H1 (cell line): ENCODE data around the gene HMGCS2. TPM values are rescaled to one million over a fixed set of nuclear protein-coding genes. Genes with fewer than 3 reads are reported as not detected.

Experiments used
- CTCF ChIA-PET: fragments of 300-600 bp; sonication (Branson Sonifier 250); formaldehyde crosslinking; loops from one replicate; lab custom pipeline; 2021; ENCODE audit not compliant: partially characterized antibody; lab: Charles Lee
- POLR2A ChIA-PET: fragments of 300-600 bp; sonication (Branson Sonifier 250); formaldehyde crosslinking; loops from one replicate; lab custom pipeline; 2021; ENCODE audit warnings: inconsistent platforms; ENCODE audit not compliant: partially characterized antibody; lab: Charles Lee
- DNase-seq, 2 experiments: peaks; one replicate each; pipeline versions ENCODE4 v3.0.0 to v3.0.0-alpha.2; 2010 to 2022; ENCODE audit warnings: low spot score in 2 of 2, low read depth in 1 of 2, mixed read lengths in 1 of 2
- FAIRE-seq: peaks from 2 replicates; lab custom pipeline; 2011; peaks lifted over from hg19 to GRCh38; lab: Jason Lieb, UNC
- H2AFZ ChIP-seq: 2 replicates; pipeline ENCODE4 v1.8.1; 2012; ENCODE audit warnings: low read length, inconsistent platforms
- H2AK5ac ChIP-seq: 2 replicates; pipeline ENCODE4 v1.6.1; 2013; ENCODE audit warnings: low read depth, low read length
- H2BK120ac ChIP-seq: replicated peaks from 2 replicates; pipeline ENCODE3; 2013; ENCODE audit warnings: low read depth, low read length, inconsistent platforms
- H2BK12ac ChIP-seq: 2 replicates; pipeline ENCODE4 v1.6.1; 2013; ENCODE audit warnings: low read depth, low read length
- H2BK15ac ChIP-seq: 2 replicates; pipeline ENCODE4 v1.6.1; 2013; ENCODE audit warnings: low read length
- H2BK20ac ChIP-seq: 2 replicates; pipeline ENCODE4 v1.6.1; 2013; ENCODE audit warnings: low read length
- H2BK5ac ChIP-seq: 2 replicates; pipeline ENCODE4 v1.6.1; 2013; ENCODE audit warnings: low read depth, low read length
- H3K14ac ChIP-seq: 2 replicates; pipeline ENCODE4 v1.6.1; 2013; ENCODE audit warnings: inconsistent platforms; ENCODE audit not compliant: insufficient read length
- H3K18ac ChIP-seq: 2 replicates; pipeline ENCODE4 v1.6.1; 2013; ENCODE audit warnings: low read length; ENCODE audit errors: extremely low read depth
- H3K23ac ChIP-seq: 2 replicates; pipeline ENCODE4 v1.6.1; 2013; ENCODE audit warnings: inconsistent platforms; ENCODE audit not compliant: insufficient read length
- H3K23me2 ChIP-seq: 2 replicates; pipeline ENCODE4 v1.6.1; 2013; ENCODE audit warnings: low read depth, low read length
- H3K27ac ChIP-seq: 2 replicates; pipeline ENCODE4 v1.6.1; 2011; ENCODE audit warnings: low read depth, low read length, inconsistent platforms
- H3K27me3 ChIP-seq, 4 experiments: replicated peaks in 1 of 4; 1 replicate in 1 of 4; 2 replicates in 3 of 4; pipeline versions ENCODE4 v1.6.1 to v1.8.1; 2011 to 2013; ENCODE audit warnings: low read length in 3 of 4, mild to moderate bottlenecking in 3 of 4, inconsistent platforms in 2 of 4, mixed read lengths in 2 of 4, moderate library complexity in 1 of 4; ENCODE audit not compliant: control insufficient read depth in 3 of 4, insufficient read depth in 3 of 4; ENCODE audit errors: extremely low read depth in 1 of 4
- H3K36me3 ChIP-seq, 4 experiments: 2 replicates each; pipeline versions ENCODE4 v1.6.1 to v1.8.1; 2011 to 2013; ENCODE audit warnings: mild to moderate bottlenecking in 4 of 4, low read length in 3 of 4, moderate library complexity in 2 of 4, control low read depth in 1 of 4, inconsistent platforms in 1 of 4; ENCODE audit not compliant: insufficient read depth in 4 of 4, control insufficient read depth in 2 of 4
- H3K4ac ChIP-seq: replicated peaks from 2 replicates; pipeline ENCODE3; 2013; ENCODE audit warnings: low read length, low read depth, mixed read lengths, inconsistent platforms; ENCODE audit not compliant: insufficient read length
- H3K4me1 ChIP-seq, 4 experiments: replicated peaks in 1 of 4; 1 replicate in 1 of 4; 2 replicates in 3 of 4; pipeline versions ENCODE4 v1.6.1 to v1.8.1; 2011 to 2013; ENCODE audit warnings: low read length in 3 of 4, inconsistent platforms in 2 of 4, mixed read lengths in 1 of 4; ENCODE audit not compliant: insufficient read depth in 4 of 4, control insufficient read depth in 3 of 4
- H3K4me2 ChIP-seq, 2 experiments: 2 replicates each; pipeline versions ENCODE4 v1.6.1 to v1.8.1; 2011 to 2013; ENCODE audit warnings: low read depth in 2 of 2, low read length in 2 of 2, control low read depth in 1 of 2, inconsistent platforms in 1 of 2, mild to moderate bottlenecking in 1 of 2; ENCODE audit not compliant: insufficient read depth in 1 of 2
- H3K4me3 ChIP-seq, 4 experiments: fragments of 200-600, 300-600 bp in 1 of 4; sonication (generic), shearing (Covaris generic), sonication (Bioruptor Twin) in 1 of 4; 2 replicates each; pipeline versions ENCODE4 v1.5.1 to v1.8.1; 2011 to 2016; ENCODE audit warnings: low read length in 4 of 4, low read depth in 3 of 4, control low read depth in 2 of 4, inconsistent platforms in 2 of 4, mild to moderate bottlenecking in 2 of 4, mixed read lengths in 1 of 4, moderate library complexity in 1 of 4; ENCODE audit not compliant: insufficient read depth in 2 of 4; ENCODE audit errors: extremely low read depth in 1 of 4
- H3K56ac ChIP-seq: replicated peaks from 2 replicates; pipeline ENCODE3; 2013; ENCODE audit warnings: low read depth, mild to moderate bottlenecking, mixed read lengths, low read length, inconsistent platforms; ENCODE audit not compliant: insufficient read length
- H3K79me1 ChIP-seq: 2 replicates; pipeline ENCODE4 v1.6.1; 2013; ENCODE audit warnings: low read depth, low read length, control low read depth
- H3K79me2 ChIP-seq, 2 experiments: 2 replicates each; pipeline versions ENCODE4 v1.6.1 to v1.8.1; 2012 to 2013; ENCODE audit warnings: low read length in 2 of 2, mild to moderate bottlenecking in 2 of 2, inconsistent platforms in 1 of 2; ENCODE audit not compliant: insufficient read depth in 2 of 2, control insufficient read depth in 1 of 2
- H3K9ac ChIP-seq, 4 experiments: replicated peaks in 1 of 4; 1 replicate in 1 of 4; 2 replicates in 3 of 4; pipeline versions ENCODE4 v1.6.1 to v1.8.1; 2011 to 2013; ENCODE audit warnings: low read depth in 3 of 4, low read length in 3 of 4, control low read depth in 2 of 4, mild to moderate bottlenecking in 2 of 4, moderate library complexity in 2 of 4, inconsistent platforms in 1 of 4; ENCODE audit errors: extremely low read depth in 1 of 4
- H3K9me3 ChIP-seq, 2 experiments: 2 replicates each; pipeline versions ENCODE4 v1.6.1 to v1.8.1; 2012 to 2013; ENCODE audit warnings: mild to moderate bottlenecking in 2 of 2, moderate library complexity in 2 of 2, control low read depth in 1 of 2, inconsistent platforms in 1 of 2, low read depth in 1 of 2, low read length in 1 of 2, mixed read lengths in 1 of 2; ENCODE audit not compliant: insufficient read depth in 2 of 2
- H4K20me1 ChIP-seq, 2 experiments: replicated peaks in 1 of 2; 2 replicates each; pipeline versions ENCODE3 to v1.8.1; 2011 to 2013; ENCODE audit warnings: inconsistent platforms in 2 of 2, low read length in 2 of 2, mild to moderate bottlenecking in 1 of 2; ENCODE audit not compliant: insufficient read depth in 2 of 2, control insufficient read depth in 1 of 2
- H4K5ac ChIP-seq: 2 replicates; pipeline ENCODE4 v1.6.1; 2013; ENCODE audit warnings: low read length, low read depth, mixed read lengths, inconsistent platforms; ENCODE audit not compliant: insufficient read length
- H4K8ac ChIP-seq: 2 replicates; pipeline ENCODE4 v1.8.0; 2013; ENCODE audit warnings: mild to moderate bottlenecking, moderate library complexity, low read length, inconsistent platforms; ENCODE audit not compliant: insufficient read depth; ENCODE audit errors: extremely low read depth
- H4K91ac ChIP-seq: replicated peaks from 2 replicates; pipeline ENCODE3; 2013; ENCODE audit warnings: low read length, mixed read lengths, inconsistent platforms; ENCODE audit not compliant: insufficient read length
- RAD21 ChIP-seq, 2 experiments: IDR thresholded peaks in 1 of 2; conservative IDR thresholded peaks in 1 of 2; 2 replicates each; pipeline ENCODE4 v1.6.1; 2011; ENCODE audit warnings: low read depth in 2 of 2, low read length in 2 of 2, improper control_type of control experiment in 1 of 2, inconsistent platforms in 1 of 2, mild to moderate bottlenecking in 1 of 2, moderate library complexity in 1 of 2
- WGBS, 2 experiments: shearing (Covaris generic) in 1 of 2; methylation state at CpG; one replicate each; pipeline versions ENCODE4 v1.1.6 to v1.1.7; 2013 to 2015; ENCODE audit warnings: low lambda C conversion rate in 2 of 2, mixed read lengths in 2 of 2, inconsistent platforms in 1 of 2, low coverage in 1 of 2, missing lambda C conversion rate in 1 of 2; ENCODE audit not compliant: insufficient replicate concordance in 2 of 2, insufficient coverage in 1 of 2, insufficient read length in 1 of 2; ENCODE audit errors: extremely low coverage in 1 of 2, missing lambda C conversion rate in 1 of 2; 5-methylcytosine and 5-hydroxymethylcytosine counted together
- polyA plus RNA-seq, 7 experiments: library from polyadenylated mRNA; depleted of rRNA in 3 of 7; stranded (reverse) in 5 of 7; unstranded in 2 of 7; fragments of >200 nt in 5 of 7; fragments of 200-250 nt in 2 of 7; gene quantifications; 1 replicate in 5 of 7; 2 replicates in 1 of 7; 4 replicates in 1 of 7; pipeline versions ENCODE4 v1.2.1 to v1.2.3, GENCODE V29; 2011 to 2013; ENCODE audit warnings: missing spikeins in 2 of 7, mixed read lengths in 2 of 7
- total RNA-seq: library from RNA; stranded (reverse); fragmentation: NEBNext Ultra II Directional; extraction: Animal tissue kit (Norgen Biotek cat#: 25700); gene quantifications from 2 replicates; pipeline ENCODE4 v1.2.1, GENCODE V29; 2021
- TF ChIP-seq, protein P1 (sequence below): IDR thresholded peaks from 2 replicates; pipeline ENCODE4 v1.6.1; 2012; ENCODE audit warnings: inconsistent platforms

Gene HMGCS2
- total and polyA plus RNA-seq, 2 of the 8 experiments (the other 6 are each of a cell fraction or from before 2014, with no cell fraction given), result not detected

DNA sequence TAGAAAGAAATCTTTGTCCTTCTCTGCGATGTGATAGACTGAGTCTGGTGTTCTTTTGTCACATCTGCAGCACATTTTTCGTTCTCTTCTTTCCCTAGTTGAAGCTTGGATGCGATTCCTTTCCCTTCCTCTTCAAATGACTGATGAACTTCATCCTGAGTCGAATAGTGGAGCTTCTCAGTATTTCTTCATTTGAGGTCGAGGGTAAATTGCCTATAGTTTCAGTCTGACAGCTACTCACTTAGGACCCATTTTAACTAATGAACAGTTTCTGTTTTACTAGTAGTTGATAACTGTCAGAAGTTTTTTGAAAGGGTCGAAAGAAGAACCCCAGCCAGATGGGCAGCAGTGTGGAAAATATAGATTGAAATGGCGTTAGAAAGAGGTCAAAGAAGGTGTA, 47.2 kb upstream of the HMGCS2 start:
- H3K27ac ChIP-seq, result no peak overlapping the region
- no peak overlapping the region for H2BK120ac ChIP-seq
- H3K79me2 ChIP-seq, result no peaks in the 10 kb centered on the region
- H3K18ac ChIP-seq, result no peak overlapping the region
- H2BK5ac ChIP-seq, result no peak overlapping the region
- no peaks in the 10 kb centered on the region for H4K20me1 ChIP-seq
- DNase-seq (peak in 1 of 2 experiments; percentile 6), FAIRE-seq (no peak)
- H3K79me1 ChIP-seq, result no peaks in the 10 kb centered on the region
- no peak overlapping the region for H3K4me3 ChIP-seq
- no peak overlapping the region for H2BK12ac ChIP-seq
- H4K91ac ChIP-seq, result no peak overlapping the region
- H3K23ac ChIP-seq, result no peak overlapping the region
- H2BK20ac ChIP-seq, result no peak overlapping the region
- 90 to 100% methylated on average over 1 to 7 of the region's 7 CpGs for WGBS, 2 experiments
- H3K9me3 ChIP-seq, result no peaks in the 10 kb centered on the region
- H3K56ac ChIP-seq, result no peak overlapping the region
- H2AFZ ChIP-seq, result no peak overlapping the region
- no peaks in the 10 kb centered on the region for H3K4me1 ChIP-seq
- H3K36me3 ChIP-seq, result no peaks in the 10 kb centered on the region
- H3K9ac ChIP-seq, result no peak overlapping the region
- H4K8ac ChIP-seq, result no peak overlapping the region
- ChIA-PET CTCF (interaction anchor here (0.9 to 2.0 kb wide), 7 partner anchors 11 to 540 kb away, joined by 3 to 6 read pairs (median 3); no protein-coding TSS in a partner anchor), POLR2A (no interaction called here)
- H4K5ac ChIP-seq, result no peak overlapping the region
- no peak overlapping the region for H2AK5ac ChIP-seq
- H3K4ac ChIP-seq, result no peak overlapping the region
- H3K27me3 ChIP-seq, result peaks cover 0 to 2% (median 0%) of the 10 kb centered on the region in 4 experiments; a peak in 1 of 7 replicates
- H3K4me2 ChIP-seq, result no peak overlapping the region
- no peaks in the 10 kb centered on the region for H3K23me2 ChIP-seq
- H3K14ac ChIP-seq, result no peak overlapping the region
- H2BK15ac ChIP-seq, result no peak overlapping the region
- TF ChIP-seq RAD21 (IDR thresholded peaks at IDR 0.05 in 1 of 2, conservative IDR thresholded peaks at IDR 0.05 in 1 of 2; ENCODE audit: low read depth in 2 of 2, low read length in 2 of 2), result no peak
- TF ChIP-seq, protein P1, sequence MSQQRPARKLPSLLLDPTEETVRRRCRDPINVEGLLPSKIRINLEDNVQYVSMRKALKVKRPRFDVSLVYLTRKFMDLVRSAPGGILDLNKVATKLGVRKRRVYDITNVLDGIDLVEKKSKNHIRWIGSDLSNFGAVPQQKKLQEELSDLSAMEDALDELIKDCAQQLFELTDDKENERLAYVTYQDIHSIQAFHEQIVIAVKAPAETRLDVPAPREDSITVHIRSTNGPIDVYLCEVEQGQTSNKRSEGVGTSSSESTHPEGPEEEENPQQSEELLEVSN, result no peak
